Activated CD8-positive, alpha-beta T cell treated with anti-CD3 and anti-CD28 coated beads, Interleukin-2, amount 10 ng/mL, durations not matched to agents 7 days and 5 days (primary cell): Measurements from ENCODE around the gene KCNT2. TPM values are rescaled to one million over a fixed set of nuclear protein-coding genes. Genes with fewer than 3 reads are reported as not detected.
A peak's percentile ranks its signal among the peaks of the same experiment; 100 is the strongest.
"Not testable (repeated sequence)": the region's sequence is repeated elsewhere in the genome, so short reads cannot be mapped to it uniquely, and the experiment has no call there.

Source experiments
- ATAC-seq: fragments of 150-1000 bp; cut with Tn5 transposase; one replicate; pipeline ENCODE4 v1.10.0; 2021; ENCODE audit warnings: moderate library complexity
- CTCF ChIA-PET: fragments of 350-600 bp; sonication (Branson Sonifier 250); formaldehyde crosslinking; loops from one replicate; lab custom pipeline; 2021; ENCODE audit warnings: antibody characterized with exemption; lab: Charles Lee
- POLR2A ChIA-PET: fragments of 350-600 bp; sonication (Branson Sonifier 250); formaldehyde crosslinking; loops from one replicate; lab custom pipeline; 2021; ENCODE audit warnings: antibody characterized with exemption; lab: Charles Lee
- DNase-seq: peaks from one replicate; pipeline ENCODE4 v3.0.0-alpha.2; 2020
- H3K27ac Mint-ChIP-seq: one replicate; pipeline ENCODE4 v1.8.0; 2021; ENCODE audit warnings: mild to moderate bottlenecking, mixed read lengths
- H3K27me3 Mint-ChIP-seq: one replicate; pipeline ENCODE4 v1.8.0; 2021; ENCODE audit warnings: low read depth, mixed read lengths
- H3K36me3 Mint-ChIP-seq: one replicate; pipeline ENCODE4 v1.8.0; 2021; ENCODE audit warnings: low read depth, mixed read lengths
- H3K4me1 Mint-ChIP-seq: one replicate; pipeline ENCODE4 v1.8.0; 2021; ENCODE audit warnings: low read depth, mixed read lengths
- H3K4me3 Mint-ChIP-seq: one replicate; pipeline ENCODE4 v1.8.0; 2021; ENCODE audit warnings: mild to moderate bottlenecking, mixed read lengths
- H3K9me3 Mint-ChIP-seq: one replicate; pipeline ENCODE4 v1.8.0; 2022; ENCODE audit warnings: mixed read lengths; ENCODE audit not compliant: insufficient read depth
- total RNA-seq, 2 experiments: library from RNA; stranded (reverse); gene quantifications; one replicate each; pipeline ENCODE4 v1.2.3, GENCODE V29; 2021

Gene KCNT2
- not detected for total RNA-seq

- Mint-ChIP-seq H3K27ac (no peak within 1 kb of the TSS), H3K4me1 (peaks cover 3% of the 10 kb centered on the region), H3K4me3 (no peak within 1 kb of the TSS), H3K27me3 (peaks cover 26% of the 10 kb centered on the region), H3K36me3 (no peaks in the 10 kb centered on the region), H3K9me3 (no peaks in the 10 kb centered on the region)
- DNase-seq: no peak
- CTCF ChIA-PET: no interaction called here
- no peak for ATAC-seq
- POLR2A ChIA-PET: no interaction called here
Observed at GRCh38 chr1:196608390-196609369, at the start of gene KCNT2. TSS of gene KCNT2 (minus strand) at chr1:196608440. CDS start at chr1:196608309, 131 bp downstream.

GRCh38 chr1:196655494-196655893 lies 47.3 kb upstream of the KCNT2 start:
- no peaks in the 10 kb centered on the region for H3K36me3 Mint-ChIP-seq
- ChIA-PET CTCF (interaction anchor here (1.5 kb wide), 1 partner anchor 508 kb away, joined by 3 read pairs; no protein-coding TSS in a partner anchor), POLR2A (no interaction called here)
- no peak overlapping the region for H3K4me3 Mint-ChIP-seq
- H3K27me3 Mint-ChIP-seq: no peaks in the 10 kb centered on the region
- no peak overlapping the region for H3K27ac Mint-ChIP-seq
- peaks cover 14% of the 10 kb centered on the region for H3K4me1 Mint-ChIP-seq
- H3K9me3 Mint-ChIP-seq: no peaks in the 10 kb centered on the region
- DNase-seq (no peak), ATAC-seq (no peak)

GRCh38 chr1:196655071-196655470 lies 46.8 kb upstream of the KCNT2 start:
- no peak for DNase-seq
- no peaks in the 10 kb centered on the region for H3K27me3 Mint-ChIP-seq
- no peak overlapping the region for H3K4me3 Mint-ChIP-seq
- no peak overlapping the region for H3K27ac Mint-ChIP-seq
- ChIA-PET POLR2A (no interaction called here), CTCF (no interaction called here)
- no peak for ATAC-seq
- peaks cover 14% of the 10 kb centered on the region for H3K4me1 Mint-ChIP-seq
- H3K36me3 Mint-ChIP-seq: no peaks in the 10 kb centered on the region
- H3K9me3 Mint-ChIP-seq: no peaks in the 10 kb centered on the region

- no peak for ATAC-seq
- H3K4me3 Mint-ChIP-seq: no peak overlapping the region
- H3K9me3 Mint-ChIP-seq: no peaks in the 10 kb centered on the region
- H3K27ac Mint-ChIP-seq: no peak overlapping the region
- no peak for DNase-seq
- CTCF ChIA-PET: no interaction called here
- peaks cover 14% of the 10 kb centered on the region for H3K4me1 Mint-ChIP-seq
- no peaks in the 10 kb centered on the region for H3K36me3 Mint-ChIP-seq
- no peaks in the 10 kb centered on the region for H3K27me3 Mint-ChIP-seq
- POLR2A ChIA-PET: no interaction called here
Observed at GRCh38 chr1:196654271-196654670, 46.0 kb upstream of the KCNT2 start.

- POLR2A ChIA-PET: no interaction called here
- CTCF ChIA-PET: no interaction called here
- peak within 1 kb of the TSS; percentile 62 for H3K27ac Mint-ChIP-seq
- DNase-seq (peak; percentile 26), ATAC-seq (no peak)
- peaks cover 14% of the 10 kb centered on the region for H3K4me1 Mint-ChIP-seq
- peak within 1 kb of the TSS; percentile 52 for H3K4me3 Mint-ChIP-seq
- H3K27me3 Mint-ChIP-seq: peaks cover 4% of the 10 kb centered on the region
- H3K9me3 Mint-ChIP-seq: no peaks in the 10 kb centered on the region
- H3K36me3 Mint-ChIP-seq: no peaks in the 10 kb centered on the region
Observed at GRCh38 chr1:196651637-196652215, 43.5 kb upstream of the KCNT2 start, which contains the start of gene CFH. TSS of gene CFH (plus strand) at chr1:196652043. CDS start at chr1:196652118, 75 bp downstream.

GRCh38 chr1:196651079-196651478 lies 42.8 kb upstream of the KCNT2 start:
- Mint-ChIP-seq H3K27me3 (peaks cover 4% of the 10 kb centered on the region), H3K9me3 (no peaks in the 10 kb centered on the region), H3K36me3 (no peaks in the 10 kb centered on the region), H3K27ac (no peak overlapping the region), H3K4me1 (peaks cover 14% of the 10 kb centered on the region), H3K4me3 (no peak overlapping the region)
- POLR2A ChIA-PET: no interaction called here
- CTCF ChIA-PET: no interaction called here
- ATAC-seq (no peak), DNase-seq (no peak)

GRCh38 chr1:196650403-196650802 lies 42.2 kb upstream of the KCNT2 start:
- H3K36me3 Mint-ChIP-seq: no peaks in the 10 kb centered on the region
- POLR2A ChIA-PET: no interaction called here
- peaks cover 14% of the 10 kb centered on the region for H3K4me1 Mint-ChIP-seq
- H3K9me3 Mint-ChIP-seq: no peaks in the 10 kb centered on the region
- no peak overlapping the region for H3K27ac Mint-ChIP-seq
- ATAC-seq: no peak
- no peak overlapping the region for H3K4me3 Mint-ChIP-seq
- CTCF ChIA-PET: no interaction called here
- no peak for DNase-seq
- H3K27me3 Mint-ChIP-seq: peaks cover 7% of the 10 kb centered on the region

- ATAC-seq (no peak), DNase-seq (no peak)
- CTCF ChIA-PET: no interaction called here
- no peaks in the 10 kb centered on the region for H3K9me3 Mint-ChIP-seq
- H3K4me3 Mint-ChIP-seq: no peak overlapping the region
- no peak overlapping the region for H3K27ac Mint-ChIP-seq
- POLR2A ChIA-PET: no interaction called here
- H3K4me1 Mint-ChIP-seq: peaks cover 14% of the 10 kb centered on the region
- peaks cover 8% of the 10 kb centered on the region for H3K27me3 Mint-ChIP-seq
- H3K36me3 Mint-ChIP-seq: no peaks in the 10 kb centered on the region
Observed at GRCh38 chr1:196649990-196650389, 41.8 kb upstream of the KCNT2 start.

- ChIA-PET CTCF (no interaction called here), POLR2A (no interaction called here)
- DNase-seq (no peak), ATAC-seq (no peak)
- Mint-ChIP-seq H3K36me3 (no peaks in the 10 kb centered on the region), H3K27me3 (peaks cover 10% of the 10 kb centered on the region), H3K27ac (no peak overlapping the region), H3K4me1 (no peaks in the 10 kb centered on the region), H3K9me3 (no peaks in the 10 kb centered on the region), H3K4me3 (no peak overlapping the region)
Observed at GRCh38 chr1:196640976-196641375, 32.7 kb upstream of the KCNT2 start.

- CTCF ChIA-PET, POLR2A ChIA-PET, H3K9me3 Mint-ChIP-seq, H3K27me3 Mint-ChIP-seq, H3K4me1 Mint-ChIP-seq, H3K4me3 Mint-ChIP-seq, H3K27ac Mint-ChIP-seq, DNase-seq, ATAC-seq, H3K36me3 Mint-ChIP-seq: not testable (repeated sequence)
Observed at GRCh38 chr1:196639291-196639690, 31.1 kb upstream of the KCNT2 start.

GRCh38 chr1:196638466-196638865 lies 30.2 kb upstream of the KCNT2 start:
- Mint-ChIP-seq H3K4me1 (no peaks in the 10 kb centered on the region), H3K27ac (no peak overlapping the region), H3K9me3 (no peaks in the 10 kb centered on the region), H3K4me3 (no peak overlapping the region), H3K27me3 (no peaks in the 10 kb centered on the region), H3K36me3 (no peaks in the 10 kb centered on the region)
- ChIA-PET CTCF (no interaction called here), POLR2A (no interaction called here)
- DNase-seq (no peak), ATAC-seq (no peak)

- DNase-seq: no peak
- ATAC-seq: no peak
- Mint-ChIP-seq H3K4me1 (no peaks in the 10 kb centered on the region), H3K9me3 (no peaks in the 10 kb centered on the region), H3K4me3 (no peak overlapping the region), H3K27ac (no peak overlapping the region), H3K27me3 (no peaks in the 10 kb centered on the region), H3K36me3 (no peaks in the 10 kb centered on the region)
- CTCF ChIA-PET: no interaction called here
- POLR2A ChIA-PET: no interaction called here
Observed at GRCh38 chr1:196637606-196638005, 29.4 kb upstream of the KCNT2 start.
